ENCODE data around the gene DHX35.

The DHX35 gene

DNA sequence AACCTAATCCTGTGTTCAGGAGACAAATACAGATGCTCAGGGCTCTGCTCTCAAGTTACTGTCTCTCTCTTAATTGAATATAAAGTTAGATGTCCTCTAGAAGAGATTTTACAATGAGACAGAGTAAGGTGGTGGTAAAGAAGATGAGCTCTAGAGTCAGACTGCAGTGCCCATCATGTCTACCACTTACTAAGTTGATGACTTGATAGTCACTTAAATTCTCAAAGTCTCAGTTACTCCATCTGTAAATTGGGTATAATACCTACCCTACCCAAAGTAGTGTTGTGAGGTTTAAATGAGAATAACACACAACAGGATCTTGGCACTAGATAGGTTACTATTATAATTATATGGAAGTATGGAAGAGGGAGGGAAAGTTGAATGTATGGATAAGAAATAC lies 1.6 kb downstream of the DHX35 start:
- H3K4me3 ChIP-seq (ENCODE audit: low read depth, low read length), result peak overlapping the region; percentile 91
- no peak for TF ChIP-seq MYC (IDR thresholded peaks at IDR 0.05; ENCODE audit: low read depth, low read length)
- TF ChIP-seq, protein P1, sequence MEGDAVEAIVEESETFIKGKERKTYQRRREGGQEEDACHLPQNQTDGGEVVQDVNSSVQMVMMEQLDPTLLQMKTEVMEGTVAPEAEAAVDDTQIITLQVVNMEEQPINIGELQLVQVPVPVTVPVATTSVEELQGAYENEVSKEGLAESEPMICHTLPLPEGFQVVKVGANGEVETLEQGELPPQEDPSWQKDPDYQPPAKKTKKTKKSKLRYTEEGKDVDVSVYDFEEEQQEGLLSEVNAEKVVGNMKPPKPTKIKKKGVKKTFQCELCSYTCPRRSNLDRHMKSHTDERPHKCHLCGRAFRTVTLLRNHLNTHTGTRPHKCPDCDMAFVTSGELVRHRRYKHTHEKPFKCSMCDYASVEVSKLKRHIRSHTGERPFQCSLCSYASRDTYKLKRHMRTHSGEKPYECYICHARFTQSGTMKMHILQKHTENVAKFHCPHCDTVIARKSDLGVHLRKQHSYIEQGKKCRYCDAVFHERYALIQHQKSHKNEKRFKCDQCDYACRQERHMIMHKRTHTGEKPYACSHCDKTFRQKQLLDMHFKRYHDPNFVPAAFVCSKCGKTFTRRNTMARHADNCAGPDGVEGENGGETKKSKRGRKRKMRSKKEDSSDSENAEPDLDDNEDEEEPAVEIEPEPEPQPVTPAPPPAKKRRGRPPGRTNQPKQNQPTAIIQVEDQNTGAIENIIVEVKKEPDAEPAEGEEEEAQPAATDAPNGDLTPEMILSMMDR (IDR thresholded peaks at IDR 0.05; ENCODE audit: low read depth, low read length), result no peak
- TF ChIP-seq, protein P2, sequence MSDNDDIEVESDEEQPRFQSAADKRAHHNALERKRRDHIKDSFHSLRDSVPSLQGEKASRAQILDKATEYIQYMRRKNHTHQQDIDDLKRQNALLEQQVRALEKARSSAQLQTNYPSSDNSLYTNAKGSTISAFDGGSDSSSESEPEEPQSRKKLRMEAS (IDR thresholded peaks at IDR 0.05; ENCODE audit: low read depth, low read length), result no peak
- TF ChIP-seq POLR2A (IDR thresholded peaks at IDR 0.05; ENCODE audit: extremely low read depth, insufficient read length), result no peak
- DNase-seq (ENCODE audit: low read depth), result no peak

DNA sequence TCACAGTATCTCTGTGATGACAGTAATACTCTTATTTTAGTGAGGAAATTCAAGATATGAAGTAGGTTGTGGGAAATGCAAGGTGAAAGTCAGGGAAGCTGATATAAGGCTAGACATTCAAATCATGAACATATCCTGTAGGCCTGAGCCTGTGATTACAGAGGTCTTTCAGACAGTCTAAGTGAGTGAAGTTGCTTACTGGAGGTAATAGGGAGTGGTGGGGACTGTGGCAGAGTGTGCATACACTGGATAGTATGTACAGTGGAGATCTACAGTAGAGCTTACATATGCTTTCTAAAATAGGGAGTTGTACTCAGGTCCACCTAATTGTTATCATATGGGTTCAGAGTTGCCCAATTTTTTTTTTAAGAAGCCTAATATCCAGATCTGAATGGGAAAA lies 3.1 kb downstream of the DHX35 start:
- TF ChIP-seq, protein P2 (IDR thresholded peaks at IDR 0.05; ENCODE audit: low read depth, low read length), result no peak
- TF ChIP-seq MYC (IDR thresholded peaks at IDR 0.05; ENCODE audit: low read depth, low read length), result no peak
- no peak for TF ChIP-seq POLR2A (IDR thresholded peaks at IDR 0.05; ENCODE audit: extremely low read depth, insufficient read length)
- TF ChIP-seq, protein P1 (IDR thresholded peaks at IDR 0.05; ENCODE audit: low read depth, low read length), result no peak
- no peak for DNase-seq (ENCODE audit: low read depth)
- H3K4me3 ChIP-seq (ENCODE audit: low read depth, low read length), result no peak overlapping the region

DNA sequence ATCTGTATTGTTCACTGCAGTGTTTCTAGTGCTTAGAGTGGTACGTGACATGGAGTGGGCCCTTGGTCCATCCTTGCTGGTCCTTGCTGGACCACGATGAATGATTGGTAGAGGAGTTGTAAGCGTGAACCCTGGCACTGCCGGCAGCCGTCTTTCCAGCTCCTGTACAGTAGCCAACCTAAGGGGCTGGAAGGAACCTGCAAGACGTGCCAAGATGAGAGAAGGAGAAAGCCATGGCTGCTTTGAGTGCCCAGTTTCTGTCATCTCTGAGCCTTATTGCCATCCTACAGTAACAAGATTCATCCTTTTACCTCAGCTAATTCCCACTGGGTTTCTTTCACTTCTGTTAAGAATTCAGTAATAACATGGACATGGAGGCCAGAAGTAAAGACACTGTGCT lies 5.9 kb downstream of the DHX35 start:
- no peak for DNase-seq (ENCODE audit: low read depth)
- TF ChIP-seq, protein P1 (IDR thresholded peaks at IDR 0.05; ENCODE audit: low read depth, low read length), result no peak
- TF ChIP-seq, protein P2 (IDR thresholded peaks at IDR 0.05; ENCODE audit: low read depth, low read length), result no peak
- TF ChIP-seq POLR2A (IDR thresholded peaks at IDR 0.05; ENCODE audit: extremely low read depth, insufficient read length) (no peak), MYC (IDR thresholded peaks at IDR 0.05; ENCODE audit: low read depth, low read length) (no peak)
- H3K4me3 ChIP-seq (ENCODE audit: low read depth, low read length), result no peak overlapping the region

DNA sequence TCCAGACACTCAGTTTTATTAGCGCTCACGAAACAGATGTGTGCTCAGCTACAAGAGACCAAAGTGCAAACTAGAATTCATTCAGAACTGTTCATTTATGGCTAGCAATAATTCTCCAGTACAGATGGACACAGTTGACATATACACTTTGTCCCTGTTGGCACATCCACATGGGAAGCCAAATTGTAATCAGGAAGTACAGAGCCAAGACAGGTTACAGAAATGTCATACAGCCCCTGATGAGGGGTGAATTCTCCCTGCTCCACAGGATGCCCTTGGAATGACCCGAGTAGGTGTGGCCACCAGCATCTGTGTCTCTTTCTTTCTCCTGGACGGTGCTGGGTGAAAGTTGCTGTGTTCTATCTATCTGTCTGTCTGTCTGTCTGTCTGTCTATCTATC lies 7.6 kb downstream of the DHX35 start:
- H3K4me3 ChIP-seq (ENCODE audit: low read depth, low read length), result no peak overlapping the region
- no peak for DNase-seq (ENCODE audit: low read depth)
- TF ChIP-seq, protein P2 (IDR thresholded peaks at IDR 0.05; ENCODE audit: low read depth, low read length), result no peak
- TF ChIP-seq MYC (IDR thresholded peaks at IDR 0.05; ENCODE audit: low read depth, low read length), result no peak
- TF ChIP-seq, protein P1 (IDR thresholded peaks at IDR 0.05; ENCODE audit: low read depth, low read length), result no peak

DNA sequence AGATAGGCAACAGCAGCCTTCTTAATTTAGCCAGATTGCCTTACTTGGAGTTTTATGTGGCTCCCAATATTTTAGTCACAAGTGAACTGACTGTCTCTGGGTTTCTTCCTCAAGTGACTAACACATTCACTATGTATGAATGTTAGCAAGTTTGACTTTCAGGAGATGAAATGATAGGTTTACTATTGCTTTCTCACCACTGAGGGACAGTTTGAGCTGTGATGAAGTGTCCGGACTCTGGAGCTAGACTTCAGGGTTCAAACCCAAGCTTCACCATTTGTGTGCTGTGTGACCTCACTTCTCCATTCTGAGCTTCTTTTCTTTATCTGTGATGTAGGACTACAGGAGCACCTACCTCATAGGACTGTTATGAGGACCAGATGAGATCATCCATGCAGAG lies 8.2 kb downstream of the DHX35 start:
- no peak for DNase-seq (ENCODE audit: low read depth)
- TF ChIP-seq, protein P2 (IDR thresholded peaks at IDR 0.05; ENCODE audit: low read depth, low read length), result no peak
- TF ChIP-seq, protein P1 (IDR thresholded peaks at IDR 0.05; ENCODE audit: low read depth, low read length), result no peak
- TF ChIP-seq MYC (IDR thresholded peaks at IDR 0.05; ENCODE audit: low read depth, low read length) (no peak), POLR2A (IDR thresholded peaks at IDR 0.05; ENCODE audit: extremely low read depth, insufficient read length) (no peak)
- no peak overlapping the region for H3K4me3 ChIP-seq (ENCODE audit: low read depth, low read length)

DNA sequence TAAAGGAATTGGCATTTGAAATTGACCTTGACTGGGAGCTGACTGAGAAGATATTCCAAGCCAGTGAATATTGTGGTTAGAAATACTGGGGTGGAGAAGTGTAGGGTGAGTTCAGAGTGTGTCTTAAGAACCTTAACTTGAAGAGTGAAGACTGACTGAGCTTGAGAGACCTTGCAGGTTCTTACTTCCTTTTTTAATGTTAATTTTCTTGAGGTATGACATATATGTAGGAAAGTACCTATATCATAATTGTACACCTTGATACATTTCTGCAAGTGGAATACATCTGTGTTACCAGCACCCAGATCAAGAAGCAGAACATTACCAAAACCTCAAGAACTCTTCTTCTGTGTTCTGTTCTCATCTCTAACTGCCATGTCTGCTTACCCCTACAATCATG lies 11.0 kb downstream of the DHX35 start:
- DNase-seq (ENCODE audit: low read depth), result no peak
- no peak for TF ChIP-seq POLR2A (IDR thresholded peaks at IDR 0.05; ENCODE audit: extremely low read depth, insufficient read length)
- TF ChIP-seq, protein P1 (IDR thresholded peaks at IDR 0.05; ENCODE audit: low read depth, low read length), result no peak
- no peak for TF ChIP-seq MYC (IDR thresholded peaks at IDR 0.05; ENCODE audit: low read depth, low read length)
- TF ChIP-seq, protein P2 (IDR thresholded peaks at IDR 0.05; ENCODE audit: low read depth, low read length), result no peak
- H3K4me3 ChIP-seq (ENCODE audit: low read depth, low read length), result no peak overlapping the region

All from NB4 (cell line).